A673 (cell line): ENCODE measurements around the gene TUBA8.
A peak's percentile ranks its signal among the peaks of the same experiment; 100 is the strongest.

Experiments
- CTCF ChIP-seq: fragments of 300-800, 200-600 bp; sonication (generic); conservative IDR thresholded peaks from 2 replicates; pipeline ENCODE4 v1.5.1; 2017; ENCODE audit warnings: low read depth, mild to moderate bottlenecking, antibody characterized with exemption, low read length, moderate library complexity, mixed read lengths
- EZH2 ChIP-seq: fragments of 200-600 bp; sonication (generic); IDR thresholded peaks from 2 replicates; pipeline ENCODE4 v1.6.1; 2017; ENCODE audit warnings: borderline replicate concordance, low read depth, mild to moderate bottlenecking, mixed read lengths, antibody characterized with exemption, low read length; ENCODE audit not compliant: poor library complexity, severe bottlenecking

- TF ChIP-seq CTCF (peak; percentile 82), EZH2 (no peak)
Measured at GRCh38 chr22:18075720-18076497, 34.7 kb upstream of the TUBA8 start.
